ENCODE measurements around the gene FAM168A.
"Not testable (repeated sequence)": the region's sequence is repeated elsewhere in the genome, so short reads cannot be mapped to it uniquely, and the experiment has no call there.

DNA sequence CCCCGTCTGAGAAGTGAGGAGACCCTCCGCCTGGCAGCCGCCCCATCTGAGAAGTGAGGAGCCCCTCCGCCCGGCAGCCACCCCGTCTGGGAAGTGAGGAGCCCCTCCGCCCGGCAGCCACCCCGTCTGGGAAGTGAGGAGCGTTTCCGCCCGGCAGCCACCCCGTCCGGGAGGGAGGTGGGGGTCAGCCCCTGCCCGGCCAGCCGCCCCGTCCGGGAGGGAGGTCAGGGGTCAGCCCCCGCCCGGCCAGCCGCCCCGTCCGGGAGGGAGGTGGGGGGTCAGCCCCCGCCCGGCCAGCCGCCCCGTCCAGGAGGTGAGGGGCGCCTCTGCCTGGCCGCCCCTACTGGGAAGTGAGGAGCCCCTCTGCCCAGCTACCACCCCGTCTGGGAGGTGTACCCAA lies 25.9 kb downstream of the FAM168A start:
- TF ChIP-seq CTCF (IDR thresholded peaks at IDR 0.05; ENCODE audit: low read depth, low read length); EZH2phosphoT487 (IDR thresholded peaks at IDR 0.05; ENCODE audit: low read depth): not testable (repeated sequence)

All from OCI-LY3 (cell line).